Fibroblast of the aortic adventitia (primary cell): ENCODE results near the gene IQCK. TPM values are rescaled to one million over a fixed set of nuclear protein-coding genes. Genes with fewer than 3 reads are reported as not detected.

ENCODE experiments used
- DNase-seq: peaks from one replicate; pipeline ENCODE4 v3.0.0-alpha.2; 2010; ENCODE audit warnings: low read depth
- H3K4me3 ChIP-seq: 2 replicates; pipeline ENCODE4 v1.5.1; 2011; ENCODE audit warnings: low read depth, mild to moderate bottlenecking, control low read depth, low read length, moderate library complexity
- CTCF ChIP-seq: IDR thresholded peaks from 2 replicates; pipeline ENCODE4 v1.5.1; 2011; ENCODE audit warnings: mild to moderate bottlenecking, low read length, control low read depth, inconsistent platforms; ENCODE audit not compliant: insufficient read depth
- total RNA-seq: library from RNA; depleted of rRNA; stranded (reverse); fragments of >200 nt; gene quantifications from 2 replicates; pipeline ENCODE4 v1.2.3, GENCODE V29; 2012; ENCODE audit warnings: low replicate concordance

IQCK gene
- total RNA-seq, 1 donor = 22.3 TPM

DNA sequence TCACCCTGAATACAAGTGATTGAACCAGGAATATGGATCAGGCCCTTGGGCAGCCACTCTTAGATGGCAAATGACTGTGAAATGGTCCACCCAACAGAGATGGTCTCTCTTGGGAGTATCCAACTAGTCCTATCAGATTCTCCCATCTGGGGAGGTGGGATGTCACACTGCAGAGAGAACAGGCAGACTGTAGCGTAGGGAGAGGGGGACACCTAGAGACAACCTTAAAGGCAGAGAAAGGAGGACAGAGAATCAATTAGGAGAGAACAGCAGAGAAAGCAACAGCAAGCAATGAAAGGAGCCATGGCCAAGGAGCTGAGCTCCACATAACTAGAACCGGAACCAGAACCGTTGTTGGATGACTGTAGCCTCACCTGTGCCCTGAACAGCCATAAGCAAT lies 37.2 kb downstream of the IQCK start:
- no peak for DNase-seq
- TF ChIP-seq CTCF = no peak
- no peak overlapping the region for H3K4me3 ChIP-seq

- H3K4me3 ChIP-seq = no peak overlapping the region
- peak; percentile 45 for DNase-seq
- no peak for TF ChIP-seq CTCF
These were observed 39.0 kb downstream of the IQCK start for GRCh38 chr16:19757026-19757425.

DNA sequence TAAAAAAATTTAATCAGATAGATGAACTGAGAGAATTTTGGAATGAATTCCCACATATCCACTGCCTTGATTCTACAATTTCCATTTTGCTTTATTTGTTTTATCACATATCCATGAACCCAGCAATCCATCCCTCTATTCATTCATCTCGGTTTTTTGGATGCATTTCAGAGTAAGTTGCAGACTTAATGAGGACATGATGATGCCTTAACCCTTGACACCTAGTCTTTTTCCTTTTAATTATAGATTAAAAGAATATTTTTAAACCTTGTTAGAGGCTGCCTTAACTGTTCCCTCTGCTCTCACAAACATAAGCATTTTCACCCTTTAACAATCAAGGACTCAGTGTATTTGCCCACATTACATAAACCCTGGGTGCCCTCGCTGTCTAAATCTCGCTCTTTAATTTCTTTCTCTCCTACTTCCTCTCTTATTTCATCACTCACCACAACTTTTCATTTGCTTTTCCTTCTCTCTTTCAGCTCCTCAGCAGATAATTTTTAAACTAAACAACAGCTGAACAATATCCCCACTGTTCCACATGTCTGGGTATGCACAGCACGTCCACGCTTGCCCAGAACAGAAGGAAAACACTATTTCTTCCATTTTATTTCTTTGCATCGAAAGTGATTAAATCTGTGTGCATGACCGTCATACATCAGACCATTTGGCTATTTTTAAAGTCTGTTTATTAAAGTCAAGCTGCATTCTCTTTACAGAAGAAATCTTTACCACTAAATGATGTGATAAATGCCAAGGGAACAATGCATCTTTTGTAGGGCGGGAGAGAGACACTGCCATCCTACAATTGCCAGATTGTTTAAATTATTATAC lies 39.9 kb downstream of the IQCK start:
- no peak for TF ChIP-seq CTCF
- H3K4me3 ChIP-seq = no peak overlapping the region
- DNase-seq = no peak

DNA sequence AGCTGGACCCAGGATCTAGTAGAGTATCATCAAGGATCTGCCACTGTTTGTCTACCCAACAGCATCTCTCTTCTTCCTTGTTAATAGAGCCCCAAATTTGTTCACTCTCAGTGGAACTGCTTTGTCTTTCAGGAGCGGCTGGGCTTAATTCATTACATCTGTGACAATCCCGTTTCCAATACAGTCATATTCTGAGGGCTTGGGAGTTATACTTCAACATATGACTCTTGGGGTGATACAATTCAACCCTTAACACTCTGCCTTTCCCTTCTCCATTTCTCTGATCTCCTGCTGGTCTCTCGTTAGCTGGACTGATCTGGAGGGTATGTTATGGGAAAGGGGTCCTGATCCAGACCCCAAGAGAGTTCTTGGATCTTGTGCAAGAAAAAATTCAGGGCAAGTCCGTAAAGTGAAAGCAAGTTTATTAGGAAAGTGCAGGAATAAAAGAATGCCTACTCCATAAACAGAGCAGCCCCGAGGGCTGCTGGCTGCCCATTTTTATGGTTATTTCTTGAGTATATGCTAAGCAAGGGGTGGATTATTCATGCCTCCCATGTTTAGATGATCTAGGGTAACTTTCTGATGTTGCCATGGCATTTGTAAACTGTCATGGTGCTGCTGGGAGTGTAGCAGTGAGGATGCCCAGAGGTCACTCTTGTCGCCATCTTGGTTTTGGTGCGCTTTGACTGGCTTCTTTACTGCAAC lies 42.4 kb downstream of the IQCK start:
- TF ChIP-seq CTCF = no peak
- no peak for DNase-seq
- H3K4me3 ChIP-seq = no peak overlapping the region

DNA sequence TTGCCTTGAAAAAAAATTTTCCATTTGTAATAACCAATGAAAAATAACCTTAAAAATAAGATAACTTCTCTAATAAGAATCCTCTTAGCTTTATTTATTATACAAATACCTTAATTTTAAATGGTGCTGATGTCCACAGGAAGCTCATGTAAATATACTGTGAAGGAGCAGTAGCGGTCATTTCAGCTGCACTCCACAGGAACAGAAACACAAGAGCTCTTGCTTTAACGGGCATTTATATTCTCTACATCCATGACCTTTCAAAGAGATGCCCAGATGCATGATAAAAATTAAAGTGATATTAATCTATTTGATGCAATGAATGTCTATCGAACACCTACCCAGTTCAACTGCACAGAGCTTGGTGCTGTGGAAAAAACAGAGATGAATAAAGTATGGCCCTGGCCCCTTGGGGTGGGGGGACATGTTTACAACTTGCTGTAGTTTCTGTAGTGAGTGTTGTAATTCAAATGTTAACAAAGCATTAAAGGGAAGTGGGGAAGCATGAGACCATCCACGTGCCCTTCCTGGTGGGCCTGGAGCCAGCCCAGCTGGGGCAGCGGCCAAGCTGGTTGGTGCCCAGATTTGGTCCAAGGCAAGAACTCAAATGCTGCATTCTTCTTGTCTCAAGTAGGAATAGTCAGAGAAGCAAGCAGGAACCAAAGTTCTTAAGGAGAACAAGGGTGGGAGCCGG lies 47.9 kb downstream of the IQCK start:
- peak; percentile 39 for DNase-seq
- no peak for TF ChIP-seq CTCF
- H3K4me3 ChIP-seq = no peak overlapping the region

DNA sequence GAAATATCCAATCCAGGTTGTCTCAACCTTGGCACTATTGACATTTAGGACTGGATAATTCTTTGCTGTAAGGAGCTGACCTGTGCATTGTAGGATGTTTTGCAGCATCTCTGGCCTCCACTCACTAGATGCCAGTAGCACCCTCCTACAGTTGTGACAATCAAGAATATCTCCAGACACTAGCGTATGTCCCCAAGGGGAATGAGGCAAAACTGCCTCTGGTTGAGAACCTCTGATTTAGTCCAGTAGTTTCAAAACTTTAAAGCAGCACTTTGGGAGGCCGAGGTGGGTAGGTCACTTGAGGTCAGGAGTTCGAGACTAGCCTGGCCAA lies 48.4 kb downstream of the IQCK start:
- no peak overlapping the region for H3K4me3 ChIP-seq
- TF ChIP-seq CTCF = no peak
- no peak for DNase-seq
